HepG2 (cell line): ENCODE data around the gene NOP9. TPM values are rescaled to one million over a fixed set of nuclear protein-coding genes. Genes with fewer than 3 reads are reported as not detected.
A peak's percentile ranks its signal among the peaks of the same experiment; 100 is the strongest.

Source experiments
- EZH2 ChIP-seq: conservative IDR thresholded peaks from 2 replicates; pipeline ENCODE4 v1.6.1; 2012; ENCODE audit warnings: mild to moderate bottlenecking, low read depth, low read length, moderate library complexity
- FOXC1 ChIP-seq: sonication (generic); formaldehyde crosslinking; IDR thresholded peaks from 2 replicates; pipeline ENCODE4 v1.8.0; 2022; ENCODE audit warnings: mild to moderate bottlenecking, missing genetic modification reagents, borderline replicate concordance
- FOXO1 ChIP-seq: sonication (generic); formaldehyde crosslinking; IDR thresholded peaks from 2 replicates; pipeline ENCODE4 v1.4.0; 2020; ENCODE audit warnings: missing genetic modification reagents
- NCOA2 ChIP-seq: sonication (generic); formaldehyde crosslinking; IDR thresholded peaks from 2 replicates; pipeline ENCODE4 v1.8.0; 2022; ENCODE audit warnings: inconsistent platforms
- NFE2L1 ChIP-seq: sonication (generic); formaldehyde crosslinking; IDR thresholded peaks from 2 replicates; pipeline ENCODE4 v1.4.0; 2020; ENCODE audit warnings: missing genetic modification reagents, mild to moderate bottlenecking, borderline replicate concordance
- NFIC ChIP-seq: IDR thresholded peaks from 2 replicates; pipeline ENCODE4 v1.6.1; 2012; ENCODE audit warnings: mild to moderate bottlenecking, low read length, inconsistent platforms
- U2AF1 ChIP-seq: fragments of 200-400 bp; formaldehyde crosslinking; optimal IDR thresholded peaks from 2 replicates; pipeline ENCODE3; 2017; ENCODE audit warnings: mild to moderate bottlenecking, low read depth, low read length
- ZNF629 ChIP-seq: sonication (generic); formaldehyde crosslinking; conservative IDR thresholded peaks from 2 replicates; pipeline ENCODE4 v1.5.0; 2020; ENCODE audit warnings: missing genetic modification reagents
- ZNF652 ChIP-seq: IDR thresholded peaks from 2 replicates; pipeline ENCODE4 v1.6.1; 2016; ENCODE audit warnings: low read depth, borderline replicate concordance
- ZSCAN21 ChIP-seq: sonication (generic); formaldehyde crosslinking; IDR thresholded peaks from 2 replicates; pipeline ENCODE4 v1.8.0; 2022; ENCODE audit warnings: mild to moderate bottlenecking, missing genetic modification reagents, moderate library complexity, borderline replicate concordance
- polyA plus RNA-seq, 8 experiments: library from polyadenylated mRNA; depleted of rRNA in 3 of 8; stranded (reverse) in 7 of 8; unstranded in 1 of 8; fragments of >200 nt; fragmentation: Illumina TruSeq in 4 of 8; extraction: Trizol in 4 of 8; gene quantifications; 2 replicates each; pipeline versions ENCODE4 v1.2.1 to v1.2.3, GENCODE V29; 2011 to 2016; ENCODE audit warnings: low read depth in 4 of 8, missing spikeins in 1 of 8, mixed read lengths in 1 of 8; ENCODE audit not compliant: insufficient read depth in 1 of 8
- total RNA-seq, 5 experiments: library from RNA; depleted of rRNA; stranded (reverse); fragments of >200 nt; fragmentation: Illumina TruSeq; extraction: Trizol; gene quantifications; 2 replicates each; pipeline ENCODE4 v1.2.3, GENCODE V29; 2016; ENCODE audit warnings: low read depth in 1 of 5
- TF ChIP-seq, protein P1 (sequence below): fragments of 450-650 bp; IDR thresholded peaks from 2 replicates; pipeline ENCODE4 v1.6.1; 2017; ENCODE audit warnings: mild to moderate bottlenecking
- TF ChIP-seq, protein P2 (sequence below): sonication (generic); formaldehyde crosslinking; conservative IDR thresholded peaks from 2 replicates; pipeline ENCODE4 v1.4.0; 2020; ENCODE audit warnings: missing genetic modification reagents
- TF ChIP-seq, protein P3 (sequence below): sonication (generic); formaldehyde crosslinking; IDR thresholded peaks from 2 replicates; pipeline ENCODE4 v1.5.0; 2020; ENCODE audit warnings: missing genetic modification reagents
- TF ChIP-seq, protein P4 (sequence below): sonication (generic); formaldehyde crosslinking; IDR thresholded peaks from 2 replicates; pipeline ENCODE4 v1.4.0; 2020; ENCODE audit warnings: missing genetic modification reagents, borderline replicate concordance
- TF ChIP-seq, protein P5 (sequence below): sonication (generic); formaldehyde crosslinking; IDR thresholded peaks from 2 replicates; pipeline ENCODE4 v1.5.1; 2020; ENCODE audit warnings: mild to moderate bottlenecking, missing genetic modification reagents, borderline replicate concordance
- TF ChIP-seq, protein P6 (sequence below): IDR thresholded peaks from 2 replicates; pipeline ENCODE4 v1.6.1; 2012; ENCODE audit warnings: inconsistent platforms

Gene NOP9
- total and polyA plus RNA-seq, 2 of the 13 experiments (the other 11 are each of a cell fraction or from before 2014, with no cell fraction given): 24.5 to 61.6 TPM

DNA sequence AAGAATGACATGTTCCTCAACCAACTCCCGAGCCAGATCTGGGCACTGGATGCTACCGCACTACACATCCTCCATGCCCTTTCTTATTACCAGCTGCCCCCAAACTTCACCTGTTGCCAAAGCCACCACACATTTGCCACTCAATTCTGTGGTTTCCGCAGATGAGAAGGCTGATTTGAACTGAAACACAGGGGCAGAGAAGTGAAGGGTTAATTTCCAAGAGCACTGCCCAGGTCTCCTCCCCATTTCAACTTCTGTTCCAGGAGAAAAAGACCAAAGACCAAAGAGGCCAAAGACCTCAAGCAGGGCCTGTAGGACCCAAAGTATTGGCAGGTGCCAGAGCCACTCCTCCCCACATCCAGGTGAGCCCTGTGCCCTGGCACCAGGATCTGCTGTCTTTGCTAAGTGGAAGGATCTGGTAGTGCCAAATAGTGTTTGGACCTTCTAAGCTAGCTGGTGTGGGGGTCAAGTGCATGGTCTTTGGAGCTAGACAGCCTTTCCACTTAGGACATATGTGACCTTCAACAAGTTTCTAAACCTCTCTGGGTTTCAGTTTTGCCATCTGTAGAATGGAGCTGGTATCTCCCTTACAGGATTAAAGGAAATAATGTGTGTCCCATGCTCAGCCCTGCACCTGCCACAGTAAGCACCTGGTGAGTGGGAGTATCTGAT is 8.1 kb upstream of the NOP9 start (continued):
- peak; percentile 90 for TF ChIP-seq ZNF629 (CRISPR knock-in tag)
- no peak for TF ChIP-seq U2AF1
- peak; percentile 91 for TF ChIP-seq ZNF652 (CRISPR knock-in tag)
- TF ChIP-seq, protein P1, sequence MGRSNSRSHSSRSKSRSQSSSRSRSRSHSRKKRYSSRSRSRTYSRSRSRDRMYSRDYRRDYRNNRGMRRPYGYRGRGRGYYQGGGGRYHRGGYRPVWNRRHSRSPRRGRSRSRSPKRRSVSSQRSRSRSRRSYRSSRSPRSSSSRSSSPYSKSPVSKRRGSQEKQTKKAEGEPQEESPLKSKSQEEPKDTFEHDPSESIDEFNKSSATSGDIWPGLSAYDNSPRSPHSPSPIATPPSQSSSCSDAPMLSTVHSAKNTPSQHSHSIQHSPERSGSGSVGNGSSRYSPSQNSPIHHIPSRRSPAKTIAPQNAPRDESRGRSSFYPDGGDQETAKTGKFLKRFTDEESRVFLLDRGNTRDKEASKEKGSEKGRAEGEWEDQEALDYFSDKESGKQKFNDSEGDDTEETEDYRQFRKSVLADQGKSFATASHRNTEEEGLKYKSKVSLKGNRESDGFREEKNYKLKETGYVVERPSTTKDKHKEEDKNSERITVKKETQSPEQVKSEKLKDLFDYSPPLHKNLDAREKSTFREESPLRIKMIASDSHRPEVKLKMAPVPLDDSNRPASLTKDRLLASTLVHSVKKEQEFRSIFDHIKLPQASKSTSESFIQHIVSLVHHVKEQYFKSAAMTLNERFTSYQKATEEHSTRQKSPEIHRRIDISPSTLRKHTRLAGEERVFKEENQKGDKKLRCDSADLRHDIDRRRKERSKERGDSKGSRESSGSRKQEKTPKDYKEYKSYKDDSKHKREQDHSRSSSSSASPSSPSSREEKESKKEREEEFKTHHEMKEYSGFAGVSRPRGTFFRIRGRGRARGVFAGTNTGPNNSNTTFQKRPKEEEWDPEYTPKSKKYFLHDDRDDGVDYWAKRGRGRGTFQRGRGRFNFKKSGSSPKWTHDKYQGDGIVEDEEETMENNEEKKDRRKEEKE: no peak
- no peak for TF ChIP-seq FOXC1 (CRISPR knock-in tag)
- TF ChIP-seq FOXO1 (CRISPR knock-in tag): no peak
- TF ChIP-seq NCOA2 (CRISPR knock-in tag): no peak
- TF ChIP-seq, protein P2, sequence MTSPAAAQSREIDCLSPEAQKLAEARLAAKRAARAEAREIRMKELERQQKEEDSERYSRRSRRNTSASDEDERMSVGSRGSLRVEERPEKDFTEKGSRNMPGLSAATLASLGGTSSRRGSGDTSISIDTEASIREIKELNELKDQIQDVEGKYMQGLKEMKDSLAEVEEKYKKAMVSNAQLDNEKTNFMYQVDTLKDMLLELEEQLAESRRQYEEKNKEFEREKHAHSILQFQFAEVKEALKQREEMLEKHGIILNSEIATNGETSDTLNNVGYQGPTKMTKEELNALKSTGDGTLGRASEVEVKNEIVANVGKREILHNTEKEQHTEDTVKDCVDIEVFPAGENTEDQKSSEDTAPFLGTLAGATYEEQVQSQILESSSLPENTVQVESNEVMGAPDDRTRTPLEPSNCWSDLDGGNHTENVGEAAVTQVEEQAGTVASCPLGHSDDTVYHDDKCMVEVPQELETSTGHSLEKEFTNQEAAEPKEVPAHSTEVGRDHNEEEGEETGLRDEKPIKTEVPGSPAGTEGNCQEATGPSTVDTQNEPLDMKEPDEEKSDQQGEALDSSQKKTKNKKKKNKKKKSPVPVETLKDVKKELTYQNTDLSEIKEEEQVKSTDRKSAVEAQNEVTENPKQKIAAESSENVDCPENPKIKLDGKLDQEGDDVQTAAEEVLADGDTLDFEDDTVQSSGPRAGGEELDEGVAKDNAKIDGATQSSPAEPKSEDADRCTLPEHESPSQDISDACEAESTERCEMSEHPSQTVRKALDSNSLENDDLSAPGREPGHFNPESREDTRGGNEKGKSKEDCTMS (CRISPR knock-in tag): no peak
- TF ChIP-seq, protein P3, sequence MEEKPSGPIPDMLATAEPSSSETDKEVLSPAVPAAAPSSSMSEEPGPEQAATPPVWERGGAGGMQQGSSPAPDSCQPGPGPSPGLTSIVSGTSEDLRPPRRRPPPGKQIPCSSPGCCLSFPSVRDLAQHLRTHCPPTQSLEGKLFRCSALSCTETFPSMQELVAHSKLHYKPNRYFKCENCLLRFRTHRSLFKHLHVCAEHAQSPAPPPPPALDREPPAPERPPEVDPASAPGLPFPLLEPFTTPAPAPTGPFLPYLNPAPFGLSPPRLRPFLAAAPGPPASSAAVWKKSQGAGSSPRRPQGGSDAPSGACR (CRISPR knock-in tag): no peak
- TF ChIP-seq, protein P4, sequence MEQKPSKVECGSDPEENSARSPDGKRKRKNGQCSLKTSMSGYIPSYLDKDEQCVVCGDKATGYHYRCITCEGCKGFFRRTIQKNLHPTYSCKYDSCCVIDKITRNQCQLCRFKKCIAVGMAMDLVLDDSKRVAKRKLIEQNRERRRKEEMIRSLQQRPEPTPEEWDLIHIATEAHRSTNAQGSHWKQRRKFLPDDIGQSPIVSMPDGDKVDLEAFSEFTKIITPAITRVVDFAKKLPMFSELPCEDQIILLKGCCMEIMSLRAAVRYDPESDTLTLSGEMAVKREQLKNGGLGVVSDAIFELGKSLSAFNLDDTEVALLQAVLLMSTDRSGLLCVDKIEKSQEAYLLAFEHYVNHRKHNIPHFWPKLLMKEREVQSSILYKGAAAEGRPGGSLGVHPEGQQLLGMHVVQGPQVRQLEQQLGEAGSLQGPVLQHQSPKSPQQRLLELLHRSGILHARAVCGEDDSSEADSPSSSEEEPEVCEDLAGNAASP (CRISPR knock-in tag): no peak
- no peak for TF ChIP-seq NFE2L1 (CRISPR knock-in tag)
- TF ChIP-seq NFIC: no peak
- no peak for TF ChIP-seq EZH2
- TF ChIP-seq, protein P5, sequence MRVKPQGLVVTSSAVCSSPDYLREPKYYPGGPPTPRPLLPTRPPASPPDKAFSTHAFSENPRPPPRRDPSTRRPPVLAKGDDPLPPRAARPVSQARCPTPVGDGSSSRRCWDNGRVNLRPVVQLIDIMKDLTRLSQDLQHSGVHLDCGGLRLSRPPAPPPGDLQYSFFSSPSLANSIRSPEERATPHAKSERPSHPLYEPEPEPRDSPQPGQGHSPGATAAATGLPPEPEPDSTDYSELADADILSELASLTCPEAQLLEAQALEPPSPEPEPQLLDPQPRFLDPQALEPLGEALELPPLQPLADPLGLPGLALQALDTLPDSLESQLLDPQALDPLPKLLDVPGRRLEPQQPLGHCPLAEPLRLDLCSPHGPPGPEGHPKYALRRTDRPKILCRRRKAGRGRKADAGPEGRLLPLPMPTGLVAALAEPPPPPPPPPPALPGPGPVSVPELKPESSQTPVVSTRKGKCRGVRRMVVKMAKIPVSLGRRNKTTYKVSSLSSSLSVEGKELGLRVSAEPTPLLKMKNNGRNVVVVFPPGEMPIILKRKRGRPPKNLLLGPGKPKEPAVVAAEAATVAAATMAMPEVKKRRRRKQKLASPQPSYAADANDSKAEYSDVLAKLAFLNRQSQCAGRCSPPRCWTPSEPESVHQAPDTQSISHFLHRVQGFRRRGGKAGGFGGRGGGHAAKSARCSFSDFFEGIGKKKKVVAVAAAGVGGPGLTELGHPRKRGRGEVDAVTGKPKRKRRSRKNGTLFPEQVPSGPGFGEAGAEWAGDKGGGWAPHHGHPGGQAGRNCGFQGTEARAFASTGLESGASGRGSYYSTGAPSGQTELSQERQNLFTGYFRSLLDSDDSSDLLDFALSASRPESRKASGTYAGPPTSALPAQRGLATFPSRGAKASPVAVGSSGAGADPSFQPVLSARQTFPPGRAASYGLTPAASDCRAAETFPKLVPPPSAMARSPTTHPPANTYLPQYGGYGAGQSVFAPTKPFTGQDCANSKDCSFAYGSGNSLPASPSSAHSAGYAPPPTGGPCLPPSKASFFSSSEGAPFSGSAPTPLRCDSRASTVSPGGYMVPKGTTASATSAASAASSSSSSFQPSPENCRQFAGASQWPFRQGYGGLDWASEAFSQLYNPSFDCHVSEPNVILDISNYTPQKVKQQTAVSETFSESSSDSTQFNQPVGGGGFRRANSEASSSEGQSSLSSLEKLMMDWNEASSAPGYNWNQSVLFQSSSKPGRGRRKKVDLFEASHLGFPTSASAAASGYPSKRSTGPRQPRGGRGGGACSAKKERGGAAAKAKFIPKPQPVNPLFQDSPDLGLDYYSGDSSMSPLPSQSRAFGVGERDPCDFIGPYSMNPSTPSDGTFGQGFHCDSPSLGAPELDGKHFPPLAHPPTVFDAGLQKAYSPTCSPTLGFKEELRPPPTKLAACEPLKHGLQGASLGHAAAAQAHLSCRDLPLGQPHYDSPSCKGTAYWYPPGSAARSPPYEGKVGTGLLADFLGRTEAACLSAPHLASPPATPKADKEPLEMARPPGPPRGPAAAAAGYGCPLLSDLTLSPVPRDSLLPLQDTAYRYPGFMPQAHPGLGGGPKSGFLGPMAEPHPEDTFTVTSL (CRISPR knock-in tag): no peak
- TF ChIP-seq ZSCAN21 (CRISPR knock-in tag): no peak
- TF ChIP-seq, protein P6, sequence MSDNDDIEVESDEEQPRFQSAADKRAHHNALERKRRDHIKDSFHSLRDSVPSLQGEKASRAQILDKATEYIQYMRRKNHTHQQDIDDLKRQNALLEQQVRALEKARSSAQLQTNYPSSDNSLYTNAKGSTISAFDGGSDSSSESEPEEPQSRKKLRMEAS: no peak
